C4-2B (cell line): Measurements from ENCODE around the gene CFAP53.

Source experiments
- CTCF ChIP-seq: fragments of 450-650 bp; conservative IDR thresholded peaks from 2 replicates; pipeline ENCODE4 v1.5.1; 2017; ENCODE audit warnings: mild to moderate bottlenecking
- ZFX ChIP-seq: fragments of 450-650 bp; IDR thresholded peaks from 2 replicates; pipeline ENCODE4 v1.6.1; 2017

GRCh38 chr18:50218432-50219197 lies 47.7 kb downstream of the CFAP53 start:
- peak; percentile 45 for TF ChIP-seq CTCF
- TF ChIP-seq ZFX: no peak
